Activated CD8-positive, alpha-beta memory T cell treated with anti-CD3 and anti-CD28 coated beads for 36 hours (primary cell): ENCODE data around the gene HTRA3. TPM values are rescaled to one million over a fixed set of nuclear protein-coding genes. Genes with fewer than 3 reads are reported as not detected.

Source experiments
- CTCF ChIA-PET: fragments of 350-600 bp; sonication (Branson Sonifier 250); formaldehyde crosslinking; loops from one replicate; lab custom pipeline; 2021; ENCODE audit warnings: antibody characterized with exemption; lab: Charles Lee
- POLR2A ChIA-PET: fragments of 350-600 bp; sonication (Branson Sonifier 250); formaldehyde crosslinking; loops from one replicate; lab custom pipeline; 2021; ENCODE audit warnings: antibody characterized with exemption; lab: Charles Lee
- total RNA-seq, 2 experiments: library from RNA; stranded (reverse); gene quantifications; one replicate each; pipeline ENCODE4 v1.2.3, GENCODE V29; 2021

The HTRA3 gene
- total RNA-seq, 2 experiments from 2014 or later = not detected

DNA sequence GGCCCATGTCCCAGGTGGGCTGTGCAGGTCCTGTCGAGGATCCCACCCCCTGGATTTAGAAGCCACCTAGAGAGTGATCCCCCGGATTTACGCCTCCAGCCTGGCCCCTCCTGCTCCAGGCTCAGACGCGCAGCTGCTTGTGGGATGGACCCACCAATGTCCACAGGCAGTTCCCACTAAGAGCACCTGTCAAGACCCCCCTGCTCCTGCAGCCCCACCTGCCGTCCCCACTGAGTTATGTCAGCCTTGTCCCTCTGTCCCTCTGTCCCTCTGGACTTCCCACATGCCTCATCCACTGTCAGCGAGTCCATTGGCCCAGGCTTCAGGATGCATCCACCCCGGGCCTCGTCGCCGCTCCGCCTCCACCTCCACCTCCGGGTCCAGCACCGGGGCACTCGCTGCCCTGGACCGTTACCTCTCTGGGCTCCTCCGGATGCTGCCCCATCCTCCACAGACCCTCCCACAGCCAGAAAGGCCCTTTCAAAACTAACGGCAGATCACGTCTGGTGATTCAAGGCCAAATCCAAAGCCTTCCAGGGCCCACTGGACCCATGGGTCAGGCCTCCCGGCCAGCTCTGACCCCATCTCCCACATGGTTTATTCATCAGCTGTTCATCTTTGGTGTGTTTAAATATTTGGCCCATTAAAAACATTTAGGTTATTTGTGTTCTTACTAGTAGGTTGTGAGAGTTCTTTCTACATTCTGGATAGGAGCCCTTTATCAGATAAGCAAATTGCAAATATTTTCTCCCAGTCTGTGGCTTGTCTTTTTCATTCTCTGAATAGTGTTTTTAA, 28.3 kb downstream of the HTRA3 start:
- ChIA-PET CTCF (no interaction called here), POLR2A (no interaction called here)

DNA sequence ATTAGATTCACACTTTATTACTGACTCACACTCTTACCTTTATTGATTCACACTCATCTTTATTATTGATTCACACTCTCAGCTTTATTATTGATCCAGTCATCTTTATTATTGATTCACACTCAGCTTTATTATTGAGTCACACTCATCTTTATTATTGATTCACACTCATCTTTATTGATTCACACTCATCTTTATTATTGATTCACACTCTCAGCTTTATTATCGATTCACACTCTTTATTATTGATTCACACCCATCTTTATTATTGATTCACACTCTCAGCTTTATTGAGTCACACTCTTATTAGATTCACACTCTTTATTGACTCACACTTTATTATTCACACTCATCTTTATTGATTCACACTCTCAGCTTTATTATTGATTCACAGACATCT, 31.3 kb downstream of the HTRA3 start:
- ChIA-PET POLR2A (no interaction called here), CTCF (no interaction called here)

DNA sequence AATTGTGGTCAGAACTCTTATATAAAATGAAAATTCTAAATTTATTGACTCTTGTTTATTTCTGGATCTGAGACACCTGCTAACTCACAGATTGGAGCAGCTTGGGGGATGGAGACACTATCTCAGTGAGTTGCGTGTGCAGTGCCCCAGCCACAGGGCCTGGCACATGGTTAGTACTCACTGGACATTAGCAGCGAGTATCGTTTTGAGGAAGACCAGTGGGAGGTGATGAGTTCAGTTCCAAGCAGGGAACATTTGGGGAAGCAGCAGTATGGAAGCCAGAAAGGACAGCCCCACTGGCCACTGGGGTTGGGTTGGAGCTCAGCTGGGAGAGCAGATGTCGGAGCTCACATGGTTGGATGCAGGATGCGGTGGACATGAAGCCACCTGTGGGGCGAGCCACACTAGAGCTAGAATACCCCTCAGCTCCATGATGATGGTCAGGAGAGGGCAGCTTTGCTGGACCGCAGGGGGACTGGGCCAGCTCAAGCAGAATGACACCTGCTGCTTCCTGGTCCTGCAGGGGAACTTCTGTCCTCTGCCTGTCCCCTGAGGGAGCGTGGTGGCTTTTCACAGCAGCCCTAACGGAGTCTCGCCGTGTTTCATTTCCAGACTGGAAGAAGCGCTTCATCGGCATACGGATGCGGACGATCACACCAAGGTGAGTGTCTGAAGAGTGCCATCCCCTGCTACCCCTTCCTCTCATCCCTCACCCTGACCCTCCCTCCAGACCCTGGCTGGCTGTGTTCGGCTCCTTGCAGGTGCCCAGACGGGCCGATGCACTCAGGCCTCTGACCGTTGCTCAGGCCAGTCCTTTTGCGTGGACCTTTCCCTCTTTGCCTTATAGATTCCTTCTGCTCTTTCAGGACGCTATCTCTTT, 32.5 kb downstream of the HTRA3 start:
- POLR2A ChIA-PET = no interaction called here
- CTCF ChIA-PET = no interaction called here

DNA sequence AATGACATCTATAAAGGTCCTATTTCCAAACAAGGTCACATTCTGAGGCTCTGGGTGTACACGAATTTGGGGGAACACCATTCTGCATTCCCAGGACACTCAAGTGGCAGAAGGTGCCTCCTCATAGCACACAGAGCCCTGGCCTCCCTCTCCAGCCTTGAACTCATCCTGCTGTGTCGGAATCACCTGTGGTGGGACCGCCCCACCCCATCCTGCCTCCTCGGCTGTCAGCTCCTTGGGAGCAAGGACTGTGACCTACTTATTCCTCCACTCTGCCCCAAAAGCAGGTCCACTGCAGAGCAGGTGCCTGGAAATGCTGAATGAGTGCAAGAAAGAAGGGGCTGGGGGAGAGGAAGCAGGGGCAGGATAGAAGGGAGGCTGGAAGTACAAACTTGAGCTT, 33.5 kb downstream of the HTRA3 start:
- ChIA-PET CTCF (no interaction called here), POLR2A (no interaction called here)

DNA sequence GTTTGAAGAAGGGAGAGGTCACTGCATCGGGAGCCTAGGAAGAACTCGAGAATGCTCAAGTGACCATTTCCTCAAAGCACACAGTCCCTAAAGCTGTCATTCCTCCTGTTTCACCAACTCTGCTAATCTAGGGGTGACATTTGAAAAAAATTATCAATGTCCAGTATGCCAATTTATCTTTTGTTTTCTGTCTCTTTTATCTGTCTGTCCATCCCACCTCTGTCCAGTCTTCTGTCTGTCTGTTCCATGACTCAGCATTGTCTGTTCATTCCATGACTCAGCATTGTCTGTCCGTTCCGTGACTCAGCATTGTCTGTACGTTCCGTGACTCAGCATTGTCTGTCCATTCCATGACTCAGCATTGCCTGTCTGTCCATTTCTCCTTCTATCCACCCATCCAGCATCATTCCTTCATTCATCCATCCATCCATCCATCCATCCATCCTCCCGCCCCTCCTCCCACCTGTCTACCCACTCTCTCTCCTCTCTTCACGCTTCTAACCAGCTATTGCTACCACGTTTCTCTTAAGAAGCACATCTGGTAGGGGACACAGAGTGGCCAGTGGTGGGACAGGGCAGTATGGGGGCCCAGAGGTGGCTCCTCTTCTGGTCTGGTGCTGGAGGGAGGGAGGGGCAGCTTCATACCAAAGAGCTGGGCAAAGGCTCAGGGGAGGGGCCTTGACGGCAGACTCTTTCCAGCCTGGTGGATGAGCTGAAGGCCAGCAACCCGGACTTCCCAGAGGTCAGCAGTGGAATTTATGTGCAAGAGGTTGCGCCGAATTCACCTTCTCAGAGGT, 34.1 kb downstream of the HTRA3 start:
- CTCF ChIA-PET = no interaction called here
- POLR2A ChIA-PET = no interaction called here

DNA sequence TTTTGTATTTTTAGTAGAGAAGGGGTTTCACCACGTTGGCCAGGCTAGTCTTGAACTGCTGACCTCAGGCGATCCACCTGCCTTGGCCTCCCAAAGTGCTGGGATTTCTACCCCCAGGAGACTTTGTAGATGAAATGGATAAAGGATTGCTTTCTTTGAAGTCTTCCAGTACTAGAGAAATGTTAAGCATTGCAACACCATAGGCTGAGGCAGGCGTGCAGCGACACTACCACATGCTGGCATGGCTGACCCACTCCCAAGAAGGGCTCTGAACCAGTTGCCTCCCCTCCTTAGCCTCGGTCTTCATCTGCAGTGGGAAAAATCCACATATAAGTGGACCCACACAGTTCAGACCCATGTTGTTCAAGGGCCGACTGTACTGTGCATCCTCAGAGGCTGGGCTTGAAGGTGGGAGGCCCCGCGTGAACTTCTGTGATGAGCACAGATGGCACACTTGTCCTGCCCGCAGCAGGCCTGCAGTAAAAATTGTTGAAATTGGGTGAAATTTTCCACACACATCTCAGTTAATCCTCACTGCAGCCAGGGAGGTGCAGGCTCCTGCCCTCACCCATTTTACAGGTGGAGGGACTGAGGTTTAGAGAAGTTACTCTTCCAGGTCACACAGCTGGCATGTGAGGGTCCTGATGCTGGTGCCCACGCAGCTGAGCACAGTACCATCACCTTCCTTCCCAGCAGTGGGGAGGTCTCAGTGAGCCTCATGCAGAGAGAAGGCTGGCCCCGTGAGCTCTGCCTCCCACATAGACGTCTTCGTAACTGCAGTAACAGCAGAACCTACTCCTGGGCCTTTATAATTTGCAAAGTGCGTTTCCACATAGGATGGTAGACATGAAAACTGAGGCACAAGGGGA, 35.5 kb downstream of the HTRA3 start:
- ChIA-PET POLR2A (no interaction called here), CTCF (no interaction called here)

DNA sequence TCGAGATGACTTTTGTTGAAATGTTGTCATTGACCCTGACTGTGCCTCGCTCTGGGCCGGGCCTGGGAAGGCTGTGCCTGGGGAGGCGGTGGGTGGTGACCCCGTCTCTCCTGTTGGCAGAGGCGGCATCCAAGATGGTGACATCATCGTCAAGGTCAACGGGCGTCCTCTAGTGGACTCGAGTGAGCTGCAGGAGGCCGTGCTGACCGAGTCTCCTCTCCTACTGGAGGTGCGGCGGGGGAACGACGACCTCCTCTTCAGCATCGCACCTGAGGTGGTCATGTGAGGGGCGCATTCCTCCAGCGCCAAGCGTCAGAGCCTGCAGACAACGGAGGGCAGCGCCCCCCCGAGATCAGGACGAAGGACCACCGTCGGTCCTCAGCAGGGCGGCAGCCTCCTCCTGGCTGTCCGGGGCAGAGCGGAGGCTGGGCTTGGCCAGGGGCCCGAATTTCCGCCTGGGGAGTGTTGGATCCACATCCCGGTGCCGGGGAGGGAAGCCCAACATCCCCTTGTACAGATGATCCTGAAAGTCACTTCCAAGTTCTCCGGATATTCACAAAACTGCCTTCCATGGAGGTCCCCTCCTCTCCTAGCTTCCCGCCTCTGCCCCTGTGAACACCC, 36.4 kb downstream of the HTRA3 start:
- ChIA-PET CTCF (no interaction called here), POLR2A (no interaction called here)

DNA sequence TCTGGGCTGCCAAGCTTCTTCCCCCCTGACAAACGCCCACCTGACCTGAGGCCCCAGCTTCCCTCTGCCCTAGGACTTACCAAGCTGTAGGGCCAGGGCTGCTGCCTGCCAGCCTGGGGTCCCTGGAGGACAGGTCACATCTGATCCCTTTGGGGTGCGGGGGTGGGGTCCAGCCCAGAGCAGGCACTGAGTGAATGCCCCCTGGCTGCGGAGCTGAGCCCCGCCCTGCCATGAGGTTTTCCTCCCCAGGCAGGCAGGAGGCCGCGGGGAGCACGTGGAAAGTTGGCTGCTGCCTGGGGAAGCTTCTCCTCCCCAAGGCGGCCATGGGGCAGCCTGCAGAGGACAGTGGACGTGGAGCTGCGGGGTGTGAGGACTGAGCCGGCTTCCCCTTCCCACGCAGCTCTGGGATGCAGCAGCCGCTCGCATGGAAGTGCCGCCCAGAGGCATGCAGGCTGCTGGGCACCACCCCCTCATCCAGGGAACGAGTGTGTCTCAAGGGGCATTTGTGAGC, 37.0 kb downstream of the HTRA3 start:
- CTCF ChIA-PET = no interaction called here
- POLR2A ChIA-PET = no interaction called here

DNA sequence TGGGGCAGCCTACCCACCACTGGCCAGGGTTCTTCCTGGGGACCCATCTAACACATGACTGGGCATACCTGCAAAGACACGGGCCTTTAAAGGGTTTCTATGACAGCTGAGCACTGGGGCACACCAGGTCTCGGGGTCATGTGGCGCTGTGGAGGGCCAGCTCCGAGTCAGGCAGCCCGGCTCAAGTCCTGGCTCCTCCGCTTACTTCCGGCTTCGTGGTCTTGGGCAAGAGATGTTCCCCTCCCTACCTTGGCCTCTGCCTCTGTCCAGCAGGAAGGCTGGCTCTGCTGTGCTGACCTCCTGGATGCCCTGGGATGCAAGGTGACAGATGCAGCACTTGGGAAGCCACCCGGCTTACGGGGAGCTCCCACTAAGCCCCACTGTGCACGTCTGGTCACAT, 37.6 kb downstream of the HTRA3 start:
- CTCF ChIA-PET = no interaction called here
- POLR2A ChIA-PET = no interaction called here

DNA sequence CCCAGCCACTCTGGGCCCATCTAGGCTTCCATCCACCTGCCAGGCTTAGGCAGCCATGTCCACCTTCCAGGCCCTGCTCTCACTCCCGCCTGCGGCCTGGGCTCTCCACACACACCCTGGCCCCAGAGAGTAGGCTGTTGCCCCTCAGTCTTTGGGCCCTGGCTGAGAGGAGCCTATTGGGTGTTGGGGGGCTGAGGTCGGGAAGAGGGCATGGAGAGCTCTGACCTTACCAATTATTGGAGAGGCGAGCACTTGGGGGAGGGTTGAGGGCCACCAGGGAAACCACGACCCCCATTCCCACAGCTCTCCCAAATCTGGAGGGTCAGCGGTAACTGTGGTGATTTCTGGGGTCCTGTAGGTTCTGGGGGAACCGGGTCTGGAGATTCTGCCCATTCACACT, 38.2 kb downstream of the HTRA3 start:
- ChIA-PET POLR2A (no interaction called here), CTCF (no interaction called here)

DNA sequence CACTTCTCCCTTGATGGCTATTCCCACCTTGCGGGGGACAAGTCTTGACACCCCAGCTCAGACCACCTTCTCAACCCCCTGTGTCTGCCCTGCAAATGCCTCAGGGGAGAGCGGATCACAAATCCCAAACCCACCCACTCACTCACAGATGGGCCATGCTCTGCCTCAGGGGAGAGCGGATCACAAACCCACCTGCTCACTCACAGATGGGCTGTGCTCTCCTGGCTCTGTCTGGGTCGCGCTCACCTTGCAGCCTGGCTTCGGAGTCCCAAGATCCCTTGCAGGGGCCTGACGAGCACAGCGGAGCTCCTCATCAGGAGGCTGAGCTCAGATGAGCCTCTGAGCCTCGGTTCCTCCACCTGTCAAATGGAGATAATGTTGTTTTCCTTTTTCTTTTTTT, 38.6 kb downstream of the HTRA3 start:
- CTCF ChIA-PET = no interaction called here
- POLR2A ChIA-PET = no interaction called here

DNA sequence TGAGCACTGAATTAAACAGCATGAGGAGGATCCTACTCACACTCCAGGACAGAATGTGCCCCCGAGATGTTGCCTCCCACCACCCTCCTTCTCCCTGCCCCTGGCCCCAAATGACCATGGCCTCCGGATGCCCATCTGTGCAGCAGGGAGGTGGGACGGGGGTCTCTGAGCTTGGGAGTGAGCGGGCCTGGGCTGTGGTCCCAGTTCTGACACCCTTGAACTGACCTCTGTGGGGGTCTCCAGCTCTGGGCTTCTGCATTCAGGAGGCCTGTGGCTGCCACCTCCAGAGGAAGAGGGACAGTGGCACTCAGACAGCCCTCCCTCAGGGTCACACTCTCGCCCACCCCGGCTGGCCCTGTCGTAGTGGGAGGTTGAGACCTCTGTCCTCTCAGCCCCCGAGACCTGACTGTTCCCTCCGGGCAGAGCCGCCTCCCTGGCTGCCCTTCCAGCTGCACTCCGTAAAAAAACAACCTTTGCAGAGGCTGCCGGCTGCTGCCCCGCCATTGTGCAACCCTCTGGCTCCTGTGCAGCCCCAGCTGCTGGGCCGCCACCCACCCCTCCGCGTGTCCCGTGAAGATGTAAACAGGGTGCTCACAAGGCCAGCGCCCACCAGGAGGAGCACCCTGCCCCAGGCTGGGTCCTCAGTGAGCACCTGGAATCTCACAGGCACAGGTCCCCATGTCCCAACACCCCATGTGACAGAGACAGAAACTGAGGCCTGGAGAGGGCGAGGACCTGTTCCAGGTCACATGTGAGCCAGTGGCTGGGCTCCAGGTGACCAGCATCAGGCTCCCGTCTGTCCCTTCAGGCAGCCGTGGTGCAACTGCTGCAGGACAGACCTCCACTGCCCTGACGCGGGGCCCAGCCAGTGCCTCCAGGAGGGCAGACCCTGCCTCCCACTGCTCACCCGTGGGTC, 39.6 kb downstream of the HTRA3 start:
- ChIA-PET CTCF (no interaction called here), POLR2A (no interaction called here)

DNA sequence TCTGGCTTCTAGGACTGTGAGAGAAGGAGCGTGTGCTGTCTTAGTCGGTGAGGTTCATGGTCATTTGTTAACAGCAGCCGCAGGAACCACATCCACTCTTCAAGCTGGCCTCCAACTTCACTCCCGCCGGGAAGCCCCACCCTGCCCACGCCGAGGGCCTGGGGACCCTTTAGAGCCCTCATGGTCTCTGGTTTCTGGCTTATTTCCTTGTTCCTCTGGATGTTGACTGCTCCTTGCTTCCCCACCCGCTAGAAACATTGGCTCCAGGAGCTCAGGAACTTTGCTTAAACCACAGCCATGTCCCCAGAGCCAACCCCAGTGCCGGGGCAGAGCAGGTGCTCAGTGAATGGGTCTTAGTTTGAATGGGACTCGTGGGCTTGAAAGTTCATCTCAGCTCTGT, 40.8 kb downstream of the HTRA3 start:
- ChIA-PET CTCF (no interaction called here), POLR2A (no interaction called here)

DNA sequence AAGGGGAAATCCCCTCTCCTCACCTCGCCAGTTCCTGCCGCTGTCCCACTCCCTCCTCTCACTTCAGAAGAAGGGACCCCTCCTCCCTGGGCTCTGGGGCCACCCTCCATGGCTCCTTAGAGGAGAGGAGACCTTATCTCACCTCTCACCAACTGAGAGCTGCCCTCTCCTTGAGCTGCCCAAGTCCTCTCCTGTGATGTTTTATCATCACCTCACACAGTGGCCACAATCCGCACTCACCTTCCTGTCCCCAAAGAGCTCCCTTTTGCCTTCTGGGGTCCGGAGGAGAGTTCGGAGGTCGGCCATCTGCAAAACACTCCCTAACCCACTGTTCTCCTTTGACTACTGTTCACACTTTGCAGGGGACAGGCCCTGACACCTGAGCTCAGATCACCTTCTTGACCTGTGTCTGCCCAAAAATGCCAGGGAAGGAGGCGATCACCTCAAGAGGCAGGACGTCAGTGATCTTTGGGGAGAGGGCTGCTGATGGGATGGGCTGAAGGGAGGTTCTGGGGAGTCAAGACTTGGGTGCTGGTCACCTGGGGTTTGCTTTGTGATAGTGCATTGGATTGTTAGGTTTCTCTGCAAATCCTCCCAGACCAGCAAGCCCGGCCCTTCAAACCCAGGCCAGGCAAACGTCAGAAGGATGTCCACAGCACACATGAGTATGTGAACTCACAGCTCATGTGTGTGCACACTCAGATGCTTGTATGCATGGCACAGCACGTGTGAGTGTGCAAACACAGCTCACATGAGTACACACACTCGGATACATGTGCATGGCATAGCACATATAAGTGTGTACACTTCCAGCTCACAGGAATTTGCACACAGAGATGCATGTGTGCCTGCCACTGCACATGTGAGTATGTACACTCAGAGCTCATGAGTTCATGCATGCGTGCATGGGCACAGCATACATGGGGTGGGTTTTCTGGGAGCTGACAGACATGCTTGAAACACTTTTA, 41.8 kb downstream of the HTRA3 start:
- ChIA-PET CTCF (no interaction called here), POLR2A (no interaction called here)

DNA sequence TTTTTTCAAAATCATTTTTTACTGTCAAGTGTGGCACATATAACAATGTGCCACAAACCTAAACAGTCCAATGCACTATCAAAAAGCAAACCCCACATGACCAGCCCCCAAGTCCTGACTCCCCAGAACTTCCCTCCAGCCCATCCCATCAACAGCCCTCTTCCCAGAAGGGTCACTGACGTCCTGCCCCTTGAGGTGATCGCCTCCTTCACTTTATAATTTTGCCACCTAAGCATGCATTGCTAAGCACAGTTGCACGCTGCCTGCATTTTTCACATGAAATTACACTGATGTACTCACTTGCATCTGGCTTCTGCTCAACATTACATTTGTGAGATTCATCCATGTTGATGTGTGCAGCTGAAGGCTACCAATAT, 42.5 kb downstream of the HTRA3 start:
- ChIA-PET CTCF (no interaction called here), POLR2A (no interaction called here)

DNA sequence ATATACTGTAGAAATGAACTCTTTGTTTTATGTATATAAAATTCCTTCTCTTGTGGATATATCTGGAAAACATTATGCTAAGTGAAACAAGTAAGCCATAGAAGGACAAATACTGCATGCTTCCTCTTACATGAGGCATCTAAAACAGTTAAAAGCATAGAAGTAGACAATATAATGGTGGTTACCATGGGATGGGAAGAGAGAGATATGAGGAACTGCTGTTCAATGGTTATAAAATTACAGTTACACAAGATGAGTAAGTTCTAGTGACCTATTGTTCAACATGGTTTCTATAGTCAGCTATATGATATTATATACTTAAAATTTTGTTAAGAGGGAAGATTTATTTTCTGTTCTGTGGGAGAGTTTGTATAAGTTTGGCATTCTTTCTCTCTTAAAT, 43.4 kb downstream of the HTRA3 start:
- POLR2A ChIA-PET = no interaction called here
- CTCF ChIA-PET = no interaction called here
